HUES64 (cell line): Measurements from ENCODE around the gene PMFBP1.

ENCODE experiments used
- H3K27ac ChIP-seq: 2 replicates; pipeline ENCODE4 v1.7.0; 2013; ENCODE audit warnings: low read depth, low read length, inconsistent platforms
- H3K27me3 ChIP-seq: 2 replicates; pipeline ENCODE4 v1.6.1; 2013; ENCODE audit warnings: mild to moderate bottlenecking, low read length; ENCODE audit not compliant: insufficient read depth
- H3K36me3 ChIP-seq: 2 replicates; pipeline ENCODE4 v1.6.1; 2013; ENCODE audit warnings: mild to moderate bottlenecking, low read length; ENCODE audit not compliant: insufficient read depth
- H3K4me1 ChIP-seq: 2 replicates; pipeline ENCODE4 v1.6.1; 2013; ENCODE audit warnings: mild to moderate bottlenecking, low read length, moderate library complexity; ENCODE audit not compliant: insufficient read depth
- H3K4me3 ChIP-seq: 2 replicates; pipeline ENCODE4 v1.5.1; 2013; ENCODE audit warnings: mild to moderate bottlenecking, low read length, moderate library complexity
- H3K9ac ChIP-seq: 2 replicates; pipeline ENCODE4 v1.6.1; 2013; ENCODE audit warnings: mild to moderate bottlenecking, low read depth, low read length
- H3K9me3 ChIP-seq: 2 replicates; pipeline ENCODE4 v1.6.1; 2013; ENCODE audit warnings: low read depth, low read length; ENCODE audit not compliant: insufficient read depth
- WGBS: fragments of 150-250, 120-280 bp; methylation state at CpG from one replicate; pipeline ENCODE4 v1.1.7; 2013; ENCODE audit warnings: missing lambda C conversion rate; 5-methylcytosine and 5-hydroxymethylcytosine counted together

The PMFBP1 gene

GRCh38 chr16:72101195-72101594 lies 70.8 kb downstream of the PMFBP1 start:
- 89% methylated on average over 9 of the region's 10 CpGs for WGBS
- Histone ChIP-seq H3K9ac (no peak overlapping the region), H3K9me3 (no peaks in the 10 kb centered on the region), H3K4me1 (no peaks in the 10 kb centered on the region), H3K27ac (no peak overlapping the region), H3K27me3 (no peaks in the 10 kb centered on the region), H3K36me3 (peaks cover 98% of the 10 kb centered on the region), H3K4me3 (no peak overlapping the region)

DNA sequence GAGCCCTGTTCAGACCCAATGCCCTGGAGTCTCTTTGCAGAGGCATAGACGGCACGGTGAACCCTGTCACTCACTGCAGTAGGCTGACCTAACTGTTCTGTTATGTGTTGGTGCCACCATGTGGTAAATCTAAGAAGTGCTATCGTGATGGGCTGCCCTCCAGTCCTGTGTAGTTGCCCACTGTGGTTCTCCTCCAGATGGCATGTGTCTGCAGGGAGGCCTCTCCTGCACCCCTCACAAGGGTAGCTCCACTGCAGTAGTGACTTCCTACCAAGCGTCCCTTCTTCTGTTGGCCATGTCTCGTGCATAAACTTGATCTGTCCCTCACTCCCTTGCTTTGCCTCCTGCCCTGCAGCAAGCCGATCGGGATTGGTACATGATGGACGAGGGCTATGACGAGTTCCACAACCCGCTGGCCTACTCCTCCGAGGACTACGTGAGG lies 72.6 kb downstream of the PMFBP1 start:
- Histone ChIP-seq H3K36me3 (peaks cover 83% of the 10 kb centered on the region), H3K9me3 (no peaks in the 10 kb centered on the region)
- WGBS, result 83% methylated on average over 12 of the region's 12 CpGs

GRCh38 chr16:72098936-72099335 lies 73.0 kb downstream of the PMFBP1 start:
- 90% methylated on average over 15 of the region's 15 CpGs for WGBS
- H3K4me1 ChIP-seq, result peaks cover 5% of the 10 kb centered on the region; the same call in 1 of the 2 replicates
- H3K9me3 ChIP-seq, result no peaks in the 10 kb centered on the region
- peaks cover 79% of the 10 kb centered on the region for H3K36me3 ChIP-seq
- H3K27me3 ChIP-seq, result no peaks in the 10 kb centered on the region
- no peak overlapping the region for H3K9ac ChIP-seq
- no peak overlapping the region for H3K4me3 ChIP-seq
- H3K27ac ChIP-seq, result no peak overlapping the region

More for the DNA sequence above, 72.6 kb downstream of the PMFBP1 start:
- no peak overlapping the region for H3K27ac ChIP-seq
- no peak overlapping the region for H3K9ac ChIP-seq
- H3K4me1 ChIP-seq, result peaks cover 4% of the 10 kb centered on the region; the same call in 1 of the 2 replicates
- no peak overlapping the region for H3K4me3 ChIP-seq
- H3K27me3 ChIP-seq, result no peaks in the 10 kb centered on the region

DNA sequence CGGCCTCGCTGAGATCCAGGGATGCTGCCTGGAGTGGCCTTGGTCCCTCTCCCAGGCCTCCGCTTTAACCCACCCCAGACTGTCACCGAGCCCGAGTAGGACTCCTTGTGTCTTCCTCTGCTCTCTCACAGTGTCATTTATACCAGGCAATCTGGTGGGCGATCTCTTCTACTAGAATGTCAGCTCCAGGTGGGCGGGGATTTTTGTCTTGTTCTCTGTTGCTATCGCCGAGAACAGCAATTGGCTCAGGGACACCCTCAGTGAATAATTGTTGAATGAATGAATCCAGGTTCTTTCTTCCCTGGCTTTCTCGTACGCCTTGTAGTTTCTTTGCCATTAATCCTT lies 77.7 kb downstream of the PMFBP1 start:
- H3K36me3 ChIP-seq, result peaks cover 47% of the 10 kb centered on the region
- WGBS, result 5% methylated on average over 11 of the region's 11 CpGs
- peaks cover 9% of the 10 kb centered on the region; the same call in 1 of the 2 replicates for H3K4me1 ChIP-seq
- peak overlapping the region; percentile 89 for H3K9ac ChIP-seq
- peak overlapping the region; percentile 91 for H3K27ac ChIP-seq
- no peaks in the 10 kb centered on the region for H3K27me3 ChIP-seq
- H3K9me3 ChIP-seq, result no peaks in the 10 kb centered on the region
- peak overlapping the region; percentile 89 for H3K4me3 ChIP-seq

GRCh38 chr16:72093448-72094265 lies 78.3 kb downstream of the PMFBP1 start, which contains the start of the genes DHX38 and TXNL4B:
DHX38 (plus strand) TSS chr16:72093847; CDS start chr16:72096158, 2,311 bp downstream.
TXNL4B (minus strand) TSS chr16:72093620; CDS start chr16:72090749, 2,871 bp downstream.
- WGBS, result 1% methylated on average over 43 of the region's 43 CpGs
- Histone ChIP-seq H3K4me1 (peaks cover 9% of the 10 kb centered on the region; the same call in 1 of the 2 replicates), H3K9me3 (no peaks in the 10 kb centered on the region), H3K9ac (peak within 1 kb of the TSS; percentile 89), H3K36me3 (peaks cover 47% of the 10 kb centered on the region), H3K4me3 (peak within 1 kb of the TSS; percentile 89), H3K27ac (peak within 1 kb of the TSS; percentile 91), H3K27me3 (no peaks in the 10 kb centered on the region)

DNA sequence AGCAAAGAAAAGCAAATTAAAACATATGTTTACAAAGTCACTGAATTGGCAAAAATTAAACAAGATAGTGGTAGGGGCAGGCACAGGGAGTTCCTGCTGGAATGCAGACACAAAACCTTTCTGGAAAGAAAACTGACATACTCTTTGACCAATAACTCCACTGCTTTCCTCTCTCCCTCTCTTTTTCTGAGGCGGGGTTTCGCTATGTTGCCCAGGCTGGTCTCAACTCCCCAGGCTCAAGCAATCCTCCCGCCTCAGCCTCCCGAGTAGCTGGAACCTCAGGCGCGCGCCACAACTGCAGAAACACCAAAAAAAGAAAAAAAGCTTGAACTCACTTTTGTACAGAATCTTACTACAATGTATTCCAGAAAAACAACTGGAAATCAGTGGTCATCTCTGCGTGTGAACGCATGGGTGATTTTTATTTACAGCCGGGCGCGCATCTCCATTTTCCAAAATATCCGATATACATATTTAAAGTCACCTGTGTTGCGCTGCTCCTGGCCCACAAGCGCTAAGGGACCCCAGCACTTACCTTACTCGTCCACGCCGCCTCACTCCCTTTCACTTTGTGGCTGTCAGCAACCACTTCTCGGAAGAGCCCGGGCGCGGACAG lies 79.0 kb downstream of the PMFBP1 start:
- Histone ChIP-seq H3K4me1 (peaks cover 9% of the 10 kb centered on the region; the same call in 1 of the 2 replicates), H3K27ac (peak overlapping the region; percentile 51; the same call in 1 of the 2 replicates), H3K9me3 (no peaks in the 10 kb centered on the region), H3K4me3 (peak overlapping the region; percentile 89), H3K27me3 (no peaks in the 10 kb centered on the region), H3K36me3 (peaks cover 48% of the 10 kb centered on the region), H3K9ac (peak overlapping the region; percentile 62)
- 1% methylated on average over 22 of the region's 22 CpGs for WGBS

GRCh38 chr16:72091217-72091616 lies 80.7 kb downstream of the PMFBP1 start:
- WGBS, result 81% methylated on average over 3 of the region's 3 CpGs
- Histone ChIP-seq H3K9ac (no peak overlapping the region; the same call in 1 of the 2 replicates), H3K36me3 (peaks cover 44% of the 10 kb centered on the region), H3K27me3 (no peaks in the 10 kb centered on the region), H3K27ac (no peak overlapping the region), H3K9me3 (no peaks in the 10 kb centered on the region), H3K4me3 (no peak overlapping the region), H3K4me1 (peaks cover 9% of the 10 kb centered on the region; the same call in 1 of the 2 replicates)

DNA sequence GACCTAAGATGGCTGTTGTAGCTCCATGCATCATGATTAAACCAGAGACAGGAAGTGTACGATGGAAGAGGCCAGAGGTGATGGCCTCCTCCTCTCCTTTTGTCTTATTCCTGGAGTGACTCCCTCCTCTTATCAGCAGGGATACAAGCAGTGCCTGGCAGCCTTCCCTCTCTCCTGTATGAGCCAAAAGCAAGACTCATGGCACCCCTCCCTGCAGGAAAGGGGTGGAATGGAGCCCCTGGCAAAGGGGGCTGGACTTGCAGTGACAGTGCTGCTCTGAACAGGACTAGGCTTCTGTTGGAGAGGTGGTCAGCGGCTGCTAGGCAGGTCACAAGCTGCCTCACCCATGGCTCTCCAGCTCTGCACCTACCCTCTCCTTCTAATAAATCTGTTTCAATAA lies 87.0 kb downstream of the PMFBP1 start:
- WGBS, result 96% methylated on average over 2 of the region's 2 CpGs
- no peaks in the 10 kb centered on the region for H3K27me3 ChIP-seq
- H3K27ac ChIP-seq, result no peak overlapping the region
- peaks cover 11% of the 10 kb centered on the region for H3K9me3 ChIP-seq
- peaks cover 47% of the 10 kb centered on the region for H3K36me3 ChIP-seq
- H3K4me1 ChIP-seq, result no peaks in the 10 kb centered on the region
- no peak overlapping the region for H3K4me3 ChIP-seq
- no peak overlapping the region for H3K9ac ChIP-seq

GRCh38 chr16:72084445-72084844 lies 87.5 kb downstream of the PMFBP1 start:
- no peaks in the 10 kb centered on the region for H3K4me1 ChIP-seq
- 97% methylated on average over 10 of the region's 10 CpGs for WGBS
- no peak overlapping the region for H3K9ac ChIP-seq
- H3K9me3 ChIP-seq, result peaks cover 11% of the 10 kb centered on the region
- H3K27me3 ChIP-seq, result no peaks in the 10 kb centered on the region
- peaks cover 41% of the 10 kb centered on the region for H3K36me3 ChIP-seq
- no peak overlapping the region for H3K27ac ChIP-seq
- no peak overlapping the region for H3K4me3 ChIP-seq

- H3K9ac ChIP-seq, result no peak overlapping the region
- 63% methylated on average over 3 of the region's 3 CpGs for WGBS
- no peak overlapping the region for H3K4me3 ChIP-seq
- no peak overlapping the region for H3K27ac ChIP-seq
- H3K36me3 ChIP-seq, result peaks cover 36% of the 10 kb centered on the region
- no peaks in the 10 kb centered on the region for H3K4me1 ChIP-seq
- peaks cover 11% of the 10 kb centered on the region for H3K9me3 ChIP-seq
- H3K27me3 ChIP-seq, result no peaks in the 10 kb centered on the region
These were observed 88.1 kb downstream of the PMFBP1 start for GRCh38 chr16:72083778-72084404.
